SJCRH30 (cell line): Measurements from ENCODE around the gene FBXO30. TPM values are rescaled to one million over a fixed set of nuclear protein-coding genes. Genes with fewer than 3 reads are reported as not detected.

ENCODE experiments used
- DNase-seq, 2 experiments: peaks; one replicate each; pipeline ENCODE4 v3.0.0-alpha.2; 2015 to 2020
- H3K27ac ChIP-seq: fragments of 250-450 bp; sonication (Bioruptor Pico); 2 replicates; pipeline ENCODE4 v1.5.1; 2020; ENCODE audit warnings: mild to moderate bottlenecking, moderate library complexity
- H3K27me3 ChIP-seq: fragments of 250-450 bp; sonication (Bioruptor Pico); 2 replicates; pipeline ENCODE4 v1.5.1; 2020; ENCODE audit warnings: mild to moderate bottlenecking, moderate library complexity
- H3K36me3 ChIP-seq: fragments of 250-450 bp; sonication (Bioruptor Pico); 2 replicates; pipeline ENCODE4 v1.5.1; 2020; ENCODE audit warnings: mild to moderate bottlenecking, moderate library complexity
- H3K4me1 ChIP-seq: fragments of 250-450 bp; sonication (Bioruptor Pico); 2 replicates; pipeline ENCODE4 v1.5.1; 2020; ENCODE audit warnings: mild to moderate bottlenecking, moderate library complexity
- H3K4me3 ChIP-seq: fragments of 250-450 bp; sonication (Bioruptor Pico); 2 replicates; pipeline ENCODE4 v1.5.1; 2020; ENCODE audit warnings: mild to moderate bottlenecking, moderate library complexity
- H3K9me3 ChIP-seq: fragments of 250-450 bp; sonication (Bioruptor Pico); replicated peaks from 2 replicates; pipeline ENCODE4 v1.5.1; 2020; ENCODE audit warnings: mild to moderate bottlenecking, moderate library complexity
- total RNA-seq: library from RNA; depleted of rRNA; stranded (reverse); fragments of >200 nt; shearing (Covaris generic); gene quantifications from 2 replicates; pipeline ENCODE4 v1.2.3, GENCODE V29; 2014; rRNA removed

FBXO30 gene
- total RNA-seq, 1 experiment from 2014 or later, result 12.8 TPM

DNA sequence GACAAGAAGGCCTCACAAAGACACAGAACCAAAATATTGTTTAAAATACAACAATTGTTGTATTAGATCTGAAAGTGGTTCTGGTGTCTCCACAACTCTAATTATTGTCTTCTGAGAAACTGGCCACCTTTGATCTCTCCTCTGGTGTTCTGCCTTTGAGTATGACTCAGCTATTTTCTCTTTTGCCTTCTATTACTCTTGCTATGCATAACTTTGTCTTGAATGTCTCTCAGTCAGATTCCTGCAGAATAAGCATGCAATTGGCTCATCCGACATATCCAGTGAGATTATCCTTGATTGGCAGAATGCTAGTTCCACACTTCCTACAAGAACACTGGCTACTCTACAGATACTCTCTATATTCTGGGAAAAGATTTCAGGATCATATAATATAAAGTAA is 65.0 kb downstream of the FBXO30 start:
- no peak for DNase-seq
- no peak overlapping the region for H3K27ac ChIP-seq
- H3K36me3 ChIP-seq, result no peaks in the 10 kb centered on the region
- H3K27me3 ChIP-seq, result no peaks in the 10 kb centered on the region
- no peaks in the 10 kb centered on the region for H3K4me1 ChIP-seq
- no peak overlapping the region for H3K4me3 ChIP-seq
- no peaks in the 10 kb centered on the region; the same call in 1 of the 2 replicates for H3K9me3 ChIP-seq

- Histone ChIP-seq H3K4me1 (no peaks in the 10 kb centered on the region), H3K4me3 (no peak overlapping the region), H3K36me3 (no peaks in the 10 kb centered on the region), H3K27ac (no peak overlapping the region), H3K27me3 (no peaks in the 10 kb centered on the region), H3K9me3 (no peaks in the 10 kb centered on the region; the same call in 1 of the 2 replicates)
- DNase-seq, result no peak
These were observed 68.7 kb downstream of the FBXO30 start for GRCh38 chr6:145745861-145746260.

DNA sequence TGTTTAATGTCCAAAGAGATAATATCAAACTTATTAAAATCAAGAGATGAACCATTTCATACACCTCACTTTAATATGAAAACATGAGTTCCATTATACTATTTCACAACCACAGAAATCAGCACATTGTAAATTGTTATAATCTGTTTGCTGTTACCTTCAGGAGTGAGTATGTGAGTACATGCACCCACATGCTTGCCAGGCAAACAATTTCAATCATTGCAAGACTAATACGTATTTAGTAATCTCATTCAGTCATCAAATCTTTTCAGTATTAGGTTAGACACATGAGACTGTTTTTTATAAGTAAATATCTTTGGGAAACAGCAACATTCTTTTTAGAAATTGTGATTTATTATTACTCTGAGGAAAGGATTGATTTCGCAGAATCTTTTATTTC is 70.0 kb downstream of the FBXO30 start:
- H3K4me1 ChIP-seq, result no peaks in the 10 kb centered on the region
- no peak overlapping the region for H3K4me3 ChIP-seq
- no peaks in the 10 kb centered on the region; the same call in 1 of the 2 replicates for H3K9me3 ChIP-seq

More for the DNA sequence above, 70.0 kb downstream of the FBXO30 start:
- H3K36me3 ChIP-seq, result no peaks in the 10 kb centered on the region
- H3K27ac ChIP-seq, result no peak overlapping the region
- H3K27me3 ChIP-seq, result no peaks in the 10 kb centered on the region
- no peak for DNase-seq

Other genes starting within 250 kb of the FBXO30 start
- gene EPM2A, start 79.3 kb downstream of the FBXO30 start, total RNA-seq, result 2.4 and 3.1 TPM in 2 replicates
- 21.5 and 27.6 TPM in 2 replicates for gene SHPRH, start 149.6 kb upstream of the FBXO30 start, total RNA-seq
- 0.13 TPM in 1 of 2 replicates, not detected in the other for gene GRM1, start 214.3 kb upstream of the FBXO30 start, total RNA-seq